ENCODE data around the gene FLNB.

GRCh38 chr3:58093574-58094195, 85.5 kb downstream of the FLNB start:
- TF ChIP-seq CTCF (IDR thresholded peaks at IDR 0.05) (no peak), POLR2AphosphoS5 (IDR thresholded peaks at IDR 0.05) (peak in 1 of 2 donors; percentile 9), EP300 (IDR thresholded peaks at IDR 0.05) (no peak)

All from esophagus muscularis mucosa (tissue), 4 donors.